Fibroblast of skin of right quadriceps (primary cell): Measurements from ENCODE around the gene CCNY.
"Not testable (repeated sequence)": the region's sequence is repeated elsewhere in the genome, so short reads cannot be mapped to it uniquely, and the experiment has no call there.

Experiments
- DNase-seq: peaks from one replicate; pipeline ENCODE4 v3.0.0-alpha.2; 2013

CCNY gene

GRCh38 chr10:35336084-35336831 is at the start of gene CCNY:
TSS of gene CCNY (plus strand) at chr10:35336509. CDS start at chr10:35337054, 545 bp downstream.
- peak; percentile 72 for DNase-seq

- DNase-seq, result no peak
Measured at GRCh38 chr10:35289198-35289597, 47.1 kb upstream of the CCNY start.

DNA sequence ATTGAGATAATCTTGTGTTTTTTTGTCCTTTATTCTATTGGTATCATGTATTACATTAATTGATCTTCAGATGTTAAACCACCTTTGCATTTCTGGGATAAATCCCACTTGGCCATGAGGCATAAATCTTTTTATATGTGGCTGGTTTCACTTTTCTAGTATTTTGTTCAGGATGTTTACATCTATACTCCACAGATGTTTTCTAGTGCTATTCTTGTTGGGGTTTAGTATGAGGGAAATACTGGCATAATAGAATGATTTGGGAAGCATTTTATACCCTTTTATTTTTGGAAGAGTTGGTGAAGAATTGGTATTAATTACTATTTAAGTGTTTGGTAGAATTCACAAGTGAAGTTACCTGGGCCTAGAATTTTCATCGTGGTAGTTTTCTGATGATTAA is 41.8 kb upstream of the CCNY start:
- no peak for DNase-seq

DNA sequence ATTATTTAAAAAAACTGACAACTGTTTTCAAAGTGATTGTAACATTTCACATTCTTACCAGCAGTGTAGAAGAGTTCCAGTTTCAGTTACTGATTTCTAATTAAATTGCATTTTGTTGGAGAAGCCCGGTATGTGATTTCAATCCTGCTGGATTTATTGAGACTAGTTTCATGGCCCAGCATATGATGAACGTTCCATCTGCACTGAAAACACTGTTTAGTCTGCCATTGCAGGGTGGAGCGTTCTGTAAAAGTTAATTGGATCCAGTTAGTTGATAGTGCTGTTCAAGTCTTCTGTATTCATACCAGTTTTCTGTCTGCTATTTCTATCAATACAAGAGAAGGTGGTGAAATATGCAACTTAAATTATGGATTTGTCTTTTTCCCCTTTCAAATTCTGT is 37.3 kb upstream of the CCNY start:
- no peak for DNase-seq

DNA sequence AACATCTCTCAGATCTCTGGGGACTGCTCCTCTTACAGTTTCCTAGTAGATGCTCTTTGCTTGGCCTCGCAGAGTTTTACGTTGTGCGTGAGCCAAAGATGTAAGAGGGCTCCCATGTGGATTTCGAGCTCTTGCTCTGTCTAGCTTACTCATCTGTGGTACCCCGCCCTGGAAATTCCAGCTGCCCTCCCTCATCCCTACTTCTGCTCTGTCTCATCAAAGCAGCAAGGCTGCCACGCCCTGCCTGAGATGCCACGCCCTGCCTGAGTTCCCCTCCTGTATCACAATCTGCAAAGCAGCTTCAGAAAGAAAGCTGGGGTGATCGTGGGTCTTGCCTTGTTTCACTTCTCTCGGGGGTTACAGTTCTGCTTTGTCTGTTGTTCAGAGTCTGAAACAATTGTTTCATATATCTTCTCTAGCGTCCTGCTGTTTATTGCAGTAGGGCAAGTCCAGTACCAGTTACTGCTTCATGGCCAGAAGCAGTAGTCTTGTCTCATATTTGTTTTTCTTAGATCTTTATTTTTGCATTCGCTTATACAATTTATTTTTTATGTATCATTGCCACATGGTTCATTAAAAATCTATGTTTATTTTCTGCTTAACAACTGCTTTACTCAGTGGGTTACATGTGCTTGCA is 36.1 kb upstream of the CCNY start:
- DNase-seq, result peak; percentile 69

DNA sequence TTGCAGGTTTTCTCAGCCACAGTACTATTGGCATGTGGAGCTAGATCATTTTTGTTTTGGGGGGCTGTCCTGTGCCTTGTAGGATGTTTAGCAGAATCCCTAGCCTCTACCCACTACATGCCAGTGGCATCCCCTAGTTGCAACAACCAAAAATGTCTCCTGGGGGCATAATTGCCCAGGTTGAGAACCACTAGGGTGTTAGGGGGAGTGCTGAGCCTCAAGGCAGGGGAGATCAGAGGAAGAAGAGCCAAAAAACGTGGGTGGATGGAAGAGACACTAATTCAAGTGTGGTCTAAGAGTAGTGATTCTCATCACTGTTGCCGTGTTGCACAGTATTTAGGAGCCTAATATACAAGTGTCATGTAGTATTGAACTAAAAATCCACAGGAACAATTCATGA is 31.7 kb upstream of the CCNY start:
- DNase-seq, result no peak

GRCh38 chr10:35306852-35307251 is 29.5 kb upstream of the CCNY start:
- DNase-seq, result peak; percentile 23

- DNase-seq, result peak; percentile 40
Measured at GRCh38 chr10:35307297-35307696, 29.0 kb upstream of the CCNY start.

DNA sequence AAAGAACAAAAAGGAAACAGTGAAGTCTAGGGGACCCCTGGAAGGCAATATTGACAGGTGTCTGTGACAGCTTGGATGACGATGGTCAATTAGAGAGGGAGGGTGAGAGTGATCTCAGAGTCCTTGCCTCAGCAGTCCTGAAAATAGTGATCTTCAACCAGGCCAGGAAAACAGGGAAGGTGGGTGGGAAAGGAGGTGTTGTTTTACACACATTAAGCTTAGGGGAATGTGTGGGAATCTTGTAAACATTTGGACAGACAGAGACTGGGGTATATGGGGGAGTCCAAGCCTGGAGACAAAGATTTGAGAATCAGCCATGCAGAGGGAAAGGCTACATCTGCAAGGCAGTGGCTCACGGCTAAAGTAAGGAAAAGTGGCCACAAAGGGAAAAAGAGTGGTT is 27.5 kb upstream of the CCNY start:
- no peak for DNase-seq

- not testable (repeated sequence) for DNase-seq
Measured at GRCh38 chr10:35314142-35314541, 22.2 kb upstream of the CCNY start.

GRCh38 chr10:35315235-35315634 is 21.1 kb upstream of the CCNY start:
- not testable (repeated sequence) for DNase-seq

DNA sequence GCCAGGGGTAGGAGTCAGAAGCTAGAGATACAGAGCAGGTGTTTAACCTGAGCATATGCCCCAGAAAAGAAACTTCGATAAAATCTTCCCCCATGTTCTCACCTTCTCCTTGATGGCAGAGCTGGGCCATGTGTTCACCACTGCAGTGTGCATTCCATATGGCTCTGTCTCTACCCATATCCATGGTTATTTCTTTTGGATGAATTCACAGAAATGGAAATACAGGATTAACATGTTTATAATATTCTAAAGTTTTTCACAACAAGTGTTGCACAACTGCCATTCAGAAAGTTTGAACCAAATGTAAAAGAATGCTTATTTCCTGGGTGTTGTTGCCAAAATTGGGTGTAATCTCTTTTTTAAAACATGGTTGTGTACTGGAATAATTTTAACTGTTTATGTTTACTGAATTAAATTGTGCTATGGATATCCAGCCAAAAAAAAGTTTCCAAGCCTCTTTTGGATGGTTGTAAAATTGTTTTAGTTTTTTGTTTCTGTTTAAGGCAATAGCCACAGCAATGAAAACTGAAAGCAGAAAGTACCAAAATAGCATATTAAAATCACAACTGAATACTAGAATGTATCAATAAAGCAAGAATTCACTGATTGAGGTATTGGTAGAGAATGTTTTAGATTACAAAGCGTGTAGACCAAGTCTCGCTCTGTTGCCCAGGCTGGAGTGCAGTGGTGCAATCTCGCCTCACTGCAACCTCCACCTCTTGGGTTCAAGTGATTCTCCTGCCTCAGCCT is 19.9 kb upstream of the CCNY start:
- no peak for DNase-seq

DNA sequence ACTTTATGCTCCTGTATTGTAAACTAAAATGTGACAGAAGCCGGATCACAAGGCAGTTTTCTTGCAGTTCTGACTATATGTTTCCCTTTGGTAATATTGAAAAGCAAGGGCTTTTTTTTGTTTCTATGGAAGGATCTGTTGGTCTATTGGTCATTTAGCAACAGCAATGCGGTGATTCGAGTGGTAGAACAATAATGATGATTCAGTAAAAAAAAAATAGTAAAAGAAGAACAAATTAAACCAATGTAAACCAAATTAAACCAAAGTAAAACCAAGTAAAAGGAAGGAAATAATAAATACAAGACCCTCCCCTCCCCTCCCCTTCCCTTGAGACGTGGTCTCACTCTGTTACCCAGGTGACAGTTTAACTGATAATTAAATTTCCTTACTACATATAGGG is 17.8 kb upstream of the CCNY start:
- no peak for DNase-seq

- no peak for DNase-seq
Measured at GRCh38 chr10:35320341-35320740, 16.0 kb upstream of the CCNY start.

DNA sequence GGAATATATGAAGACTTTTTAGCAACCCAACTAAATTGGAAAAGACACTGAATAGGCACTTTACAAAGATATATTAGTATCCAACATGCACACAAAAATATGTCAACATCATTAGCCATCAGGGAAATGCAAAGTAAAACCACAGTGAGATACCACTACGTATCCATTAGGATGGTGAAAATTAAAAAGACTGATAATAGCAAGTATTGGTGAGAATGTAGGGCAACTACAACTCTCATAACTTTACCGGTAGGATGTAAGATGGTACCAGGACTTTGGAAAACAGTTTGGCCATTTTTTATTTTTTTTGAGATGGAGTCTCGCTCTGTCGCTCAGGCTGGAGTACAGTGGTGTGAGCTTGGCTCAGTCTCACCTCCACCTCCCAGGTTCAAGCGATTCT is 13.7 kb upstream of the CCNY start:
- DNase-seq, result no peak

GRCh38 chr10:35324196-35324595 is 12.1 kb upstream of the CCNY start:
- DNase-seq, result peak; percentile 54

GRCh38 chr10:35326466-35327235 is 9.7 kb upstream of the CCNY start:
- DNase-seq, result no peak

DNA sequence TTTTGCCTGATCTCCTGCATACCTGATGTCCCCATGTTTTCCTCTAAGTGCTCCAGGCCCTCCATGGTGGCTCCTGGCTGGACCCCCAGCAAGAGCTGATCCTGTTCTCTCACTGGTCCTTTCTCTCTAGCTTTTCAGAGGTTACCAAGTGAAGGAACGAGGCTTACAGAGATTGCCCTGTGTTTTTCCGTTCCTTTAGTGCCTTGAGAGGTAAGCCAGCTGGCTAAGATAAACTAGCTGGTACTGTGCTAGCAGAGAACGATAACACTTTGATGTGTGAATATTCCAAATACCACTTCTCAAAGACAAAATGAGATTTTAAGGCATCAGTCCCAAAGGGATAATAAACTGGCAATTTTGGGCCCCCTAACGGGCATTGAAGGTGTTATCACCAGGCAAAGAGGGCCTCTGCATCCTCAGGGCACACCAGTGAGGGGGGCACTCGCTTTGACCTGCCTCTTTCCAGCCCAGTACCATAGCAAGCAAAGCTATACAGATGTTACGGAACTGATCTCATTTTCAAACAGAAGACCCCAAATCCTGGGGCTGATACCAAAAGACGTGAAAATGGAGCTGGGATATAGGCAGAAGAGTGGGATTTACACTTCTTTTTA is 8.4 kb upstream of the CCNY start:
- no peak for DNase-seq

DNA sequence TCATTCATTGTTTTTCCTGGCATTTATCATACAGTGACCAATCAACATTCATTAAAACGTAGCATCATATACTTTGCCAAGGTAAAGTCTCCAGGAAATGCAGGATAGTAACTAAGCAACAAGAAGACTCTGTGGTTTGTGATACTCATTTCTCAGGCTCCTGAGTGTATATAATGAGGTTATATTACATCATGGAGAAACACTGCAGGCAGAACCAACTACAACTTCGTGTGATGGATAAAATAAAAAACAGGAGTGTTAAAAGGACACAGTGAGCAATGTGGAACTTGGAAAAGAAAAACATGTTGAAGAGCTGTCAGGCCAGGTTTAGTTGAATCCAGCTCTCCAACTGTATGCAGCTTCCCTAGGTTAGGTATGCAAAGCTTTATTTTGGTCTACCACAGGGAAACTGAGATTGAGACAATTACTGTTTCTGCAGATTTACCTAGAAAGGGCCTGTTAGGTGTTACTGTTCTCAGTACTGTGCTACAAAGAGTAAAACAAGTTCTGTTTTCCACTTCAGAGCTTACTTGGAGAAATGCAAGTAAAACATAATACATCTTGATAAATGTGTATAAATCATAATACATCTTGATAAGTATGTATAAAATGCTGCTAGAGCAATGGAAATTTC is 7.8 kb upstream of the CCNY start:
- peak; percentile 73 for DNase-seq

DNA sequence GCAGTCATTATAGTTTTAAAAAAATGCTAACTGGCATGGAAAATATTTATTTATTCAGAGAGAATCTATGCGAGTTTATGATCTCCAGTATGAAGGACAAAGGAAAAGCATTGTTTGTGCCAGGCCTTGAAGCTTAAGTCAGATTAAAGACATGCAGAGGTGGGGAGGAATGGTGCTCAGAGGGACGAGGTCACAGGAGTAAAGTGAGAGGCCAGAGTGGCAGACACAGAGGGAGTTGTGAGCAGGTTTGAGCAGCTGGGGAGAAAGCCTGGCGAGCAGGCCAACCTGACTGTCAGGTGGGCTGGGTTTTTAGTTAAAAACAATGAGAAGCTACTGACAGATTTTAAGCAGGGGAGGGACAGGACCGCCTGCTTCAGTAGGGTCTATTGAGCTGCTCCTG is 6.8 kb upstream of the CCNY start:
- DNase-seq, result no peak

- peak; percentile 87 for DNase-seq
Measured at GRCh38 chr10:35331894-35332640, 4.2 kb upstream of the CCNY start.
